Body of pancreas (tissue), 4 donors: Measurements from ENCODE around the gene GNAS-AS1.

Experiments
- CTCF ChIP-seq, 7 experiments: fragments of 450-650 bp in 4 of 7; fragments of 200-600 bp in 3 of 7; sonication (generic) in 3 of 7; IDR thresholded peaks; one replicate each; pipeline ENCODE4 v1.5.1; 2016 to 2019; ENCODE audit warnings: antibody characterized with exemption in 7 of 7
- POLR2A ChIP-seq, 3 donors: fragments of 450-650 bp; IDR thresholded peaks; one replicate each; pipeline ENCODE4 v1.6.1; 2016; ENCODE audit warnings: antibody characterized with exemption in 3 of 3, mild to moderate bottlenecking in 2 of 3

GRCh38 chr20:58817748-58818147, 33.0 kb downstream of the GNAS-AS1 start:
- TF ChIP-seq CTCF (IDR thresholded peaks at IDR 0.05) (no peak), POLR2A (IDR thresholded peaks at IDR 0.05) (no peak)
